ENCODE results near the gene ZC3H7A. TPM values are rescaled to one million over a fixed set of nuclear protein-coding genes. Genes with fewer than 3 reads are reported as not detected.

The ZC3H7A gene
- total and polyA plus RNA-seq, 2 of the 8 experiments (the other 6 are each of a cell fraction or from before 2014, with no cell fraction given), result 32.0 to 55.9 TPM

DNA sequence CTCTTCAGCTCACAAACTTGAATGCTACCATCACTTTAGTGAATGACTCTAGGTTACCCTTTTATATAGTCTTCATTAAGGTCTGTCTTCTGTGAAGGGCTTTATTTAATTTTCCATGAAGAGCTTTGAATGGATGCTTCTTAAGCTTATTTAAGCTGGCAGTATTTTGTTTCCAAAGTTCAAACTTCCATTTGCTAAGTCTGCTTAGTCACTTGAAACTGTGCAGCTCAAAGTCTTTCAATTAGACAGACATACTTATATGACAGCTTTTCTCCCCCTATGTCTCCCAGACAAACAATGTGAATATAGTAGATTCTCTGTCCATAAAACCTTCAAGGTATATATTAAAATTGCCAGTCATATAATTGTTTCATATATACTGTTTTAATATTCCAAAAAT is 77.9 kb downstream of the ZC3H7A start:
- no peak overlapping the region for H2BK15ac ChIP-seq (ENCODE audit: low read length)

More for the DNA sequence above, 77.9 kb downstream of the ZC3H7A start:
- DNase-seq (ENCODE audit: low read depth in 1 of 2, low spot score in 2 of 2), result no peak
- H2BK5ac ChIP-seq (ENCODE audit: low read depth, low read length), result no peak overlapping the region
- H3K4me3 ChIP-seq (ENCODE audit: extremely low read depth in 1 of 4, insufficient read depth in 2 of 4, low read depth in 3 of 4, low read length in 4 of 4), result no peak overlapping the region
- no peak overlapping the region for H4K5ac ChIP-seq (ENCODE audit: insufficient read length, low read depth, low read length)
- no peak overlapping the region for H4K8ac ChIP-seq (ENCODE audit: extremely low read depth, insufficient read depth, low read length)
- H3K79me2 ChIP-seq (ENCODE audit: control insufficient read depth in 1 of 2, insufficient read depth in 2 of 2, low read length in 2 of 2), result no peaks in the 10 kb centered on the region
- H3K4ac ChIP-seq (replicated peaks; ENCODE audit: insufficient read length, low read depth, low read length), result no peak overlapping the region
- H3K4me2 ChIP-seq (ENCODE audit: insufficient read depth in 1 of 2, low read depth in 2 of 2, low read length in 2 of 2), result no peak overlapping the region
- no peaks in the 10 kb centered on the region for H3K4me1 ChIP-seq (replicated peaks in 1 of 4; ENCODE audit: control insufficient read depth in 3 of 4, insufficient read depth in 4 of 4, low read length in 3 of 4)
- H2BK120ac ChIP-seq (replicated peaks; ENCODE audit: low read depth, low read length), result no peak overlapping the region
- no peak overlapping the region for H3K23ac ChIP-seq (ENCODE audit: insufficient read length)
- no peak overlapping the region for H2AFZ ChIP-seq (ENCODE audit: low read length)
- no peak for FAIRE-seq
- H3K27ac ChIP-seq (ENCODE audit: low read depth, low read length), result no peak overlapping the region
- H3K79me1 ChIP-seq (ENCODE audit: low read depth, low read length), result no peaks in the 10 kb centered on the region
- CTCF ChIA-PET (ENCODE audit: partially characterized antibody), result interaction anchor here (6.0 kb wide), 1 partner anchor 312 kb away, joined by 47 read pairs; no protein-coding TSS in a partner anchor
- peaks cover 0 to 14% (median 8%) of the 10 kb centered on the region in 4 experiments; a peak in 4 of 8 replicates for H3K36me3 ChIP-seq (ENCODE audit: control insufficient read depth in 2 of 4, insufficient read depth in 4 of 4, low read length in 3 of 4)
- H3K14ac ChIP-seq (ENCODE audit: insufficient read length), result no peak overlapping the region
- POLR2A ChIA-PET (ENCODE audit: partially characterized antibody), result no interaction called here
- H2AK5ac ChIP-seq (ENCODE audit: low read depth, low read length), result no peak overlapping the region
- H4K91ac ChIP-seq (replicated peaks; ENCODE audit: insufficient read length, low read length), result no peak overlapping the region
- H3K9me3 ChIP-seq (ENCODE audit: insufficient read depth in 2 of 2, low read depth in 1 of 2, low read length in 1 of 2), result no peaks in the 10 kb centered on the region
- H4K20me1 ChIP-seq (replicated peaks in 1 of 2; ENCODE audit: control insufficient read depth in 1 of 2, insufficient read depth in 2 of 2, low read length in 2 of 2), result peaks cover 0 to 2% of the 10 kb centered on the region in 2 experiments
- no peak overlapping the region for H2BK20ac ChIP-seq (ENCODE audit: low read length)
- no peaks in the 10 kb centered on the region for H3K23me2 ChIP-seq (ENCODE audit: low read depth, low read length)
- H3K27me3 ChIP-seq (replicated peaks in 1 of 4; ENCODE audit: control insufficient read depth in 3 of 4, extremely low read depth in 1 of 4, insufficient read depth in 3 of 4, low read length in 3 of 4), result no peaks in the 10 kb centered on the region
- no peak overlapping the region for H3K18ac ChIP-seq (ENCODE audit: extremely low read depth, low read length)
- TF ChIP-seq HDAC2 (IDR thresholded peaks at IDR 0.05; ENCODE audit: borderline replicate concordance in 1 of 2, low read depth in 2 of 2, low read length in 2 of 2), result no peak
- no peak for TF ChIP-seq KDM5A (IDR thresholded peaks at IDR 0.05; ENCODE audit: low read length)
- no peak for TF ChIP-seq PHF8 (conservative IDR thresholded peaks at IDR 0.05; ENCODE audit: low read depth, low read length)
- TF ChIP-seq TEAD4 (IDR thresholded peaks at IDR 0.05; ENCODE audit: low read depth, low read length), result no peak
- TF ChIP-seq CHD2 (IDR thresholded peaks at IDR 0.05; ENCODE audit: low read length), result no peak
- no peak for TF ChIP-seq RNF2 (IDR thresholded peaks at IDR 0.05; ENCODE audit: borderline replicate concordance, low read depth, low read length, missing control alignments, poor library complexity, severe bottlenecking)
- no peak for TF ChIP-seq SIX5 (IDR thresholded peaks at IDR 0.05; ENCODE audit: low read depth, low read length)
- H3K56ac ChIP-seq (replicated peaks; ENCODE audit: insufficient read length, low read depth, low read length), result no peak overlapping the region
- H3K9ac ChIP-seq (replicated peaks in 1 of 4; ENCODE audit: extremely low read depth in 1 of 4, low read depth in 3 of 4, low read length in 3 of 4), result no peak overlapping the region
- H2BK12ac ChIP-seq (ENCODE audit: low read depth, low read length), result no peak overlapping the region
